NCI-H524 (cell line): Measurements from ENCODE around the gene COBLL1.

ENCODE experiments used
- DNase-seq, 2 experiments: peaks; one replicate each; lab custom pipeline; 2025; lab: John Stamatoyannopoulos, UW

The COBLL1 gene

GRCh38 chr2:164852086-164852485, 10.5 kb upstream of the COBLL1 start:
- no peak for DNase-seq

GRCh38 chr2:164850235-164850634, 8.6 kb upstream of the COBLL1 start:
- no peak for DNase-seq

DNA sequence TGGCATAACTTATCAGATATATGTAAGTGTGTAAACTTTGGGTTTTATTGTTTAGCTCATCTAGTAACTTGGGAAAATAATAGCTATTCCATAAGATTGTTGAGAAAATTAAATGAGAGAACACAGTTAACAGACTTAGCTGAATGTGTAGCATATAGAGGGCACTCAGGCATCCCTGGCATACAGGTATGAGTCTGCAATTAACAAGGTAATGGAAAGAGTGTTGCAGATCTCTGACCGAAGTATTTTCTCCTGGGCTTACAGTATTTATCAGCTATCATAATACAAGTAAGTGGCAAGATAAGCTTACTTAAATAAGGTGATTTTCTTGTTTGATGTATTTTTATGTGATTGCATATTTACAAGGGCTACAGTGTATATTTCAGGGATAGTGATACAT, 7.9 kb upstream of the COBLL1 start:
- no peak for DNase-seq

- peak; percentile 56 to 71 for DNase-seq
Observed at GRCh38 chr2:164847981-164848741, 6.5 kb upstream of the COBLL1 start.

DNA sequence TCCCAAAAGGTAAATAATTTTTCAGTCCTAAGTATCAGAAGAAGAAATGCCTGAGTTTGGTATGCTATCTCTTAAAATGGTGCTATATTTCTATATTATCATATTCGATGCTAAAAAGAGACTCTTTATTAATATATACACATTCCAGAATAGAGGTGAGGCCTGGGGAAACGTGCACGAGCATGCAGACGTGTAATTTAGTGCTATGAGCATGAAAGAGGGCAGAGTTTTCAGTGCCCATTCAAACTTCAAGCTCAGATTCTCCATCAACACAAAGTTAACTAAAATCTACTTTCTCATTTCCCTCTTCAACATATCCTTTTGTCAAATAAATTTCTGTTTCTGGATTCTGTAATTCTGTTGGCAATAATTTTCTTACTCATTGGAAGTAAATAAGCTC, 5.7 kb upstream of the COBLL1 start:
- no peak for DNase-seq

GRCh38 chr2:164846276-164846675, 4.7 kb upstream of the COBLL1 start:
- no peak for DNase-seq

DNA sequence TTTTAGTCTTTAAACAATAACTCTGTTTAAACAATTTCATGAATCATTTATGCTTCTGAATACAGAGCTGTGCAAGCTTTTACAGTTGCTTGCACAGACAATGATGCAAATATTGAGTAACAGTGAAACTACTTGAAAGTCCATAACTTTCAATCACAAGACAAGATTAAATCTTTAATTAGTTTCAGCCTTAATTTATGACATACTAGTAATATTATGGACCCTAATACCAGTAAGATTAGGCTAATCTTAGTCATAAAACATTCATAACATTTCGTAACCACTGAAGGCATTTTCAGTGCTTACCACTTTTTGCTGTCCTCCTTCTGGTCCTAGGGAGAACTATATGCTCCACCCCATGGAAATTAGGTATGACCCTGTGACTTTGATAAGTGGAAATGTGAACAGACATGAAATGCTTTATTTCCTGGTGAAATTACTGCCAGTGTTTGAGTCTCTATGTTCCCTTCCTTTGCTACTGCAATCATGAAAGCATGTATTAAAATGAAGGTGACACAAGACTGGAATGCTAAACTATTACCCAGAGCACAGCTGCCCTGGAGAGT, 1.8 kb upstream of the COBLL1 start:
- no peak for DNase-seq

- no peak for DNase-seq
Observed at GRCh38 chr2:164842624-164842966, 972 bp upstream of the COBLL1 start.

- peak; percentile 61 to 77 for DNase-seq
Observed at GRCh38 chr2:164840930-164841718, 499 bp downstream of the COBLL1 start.

DNA sequence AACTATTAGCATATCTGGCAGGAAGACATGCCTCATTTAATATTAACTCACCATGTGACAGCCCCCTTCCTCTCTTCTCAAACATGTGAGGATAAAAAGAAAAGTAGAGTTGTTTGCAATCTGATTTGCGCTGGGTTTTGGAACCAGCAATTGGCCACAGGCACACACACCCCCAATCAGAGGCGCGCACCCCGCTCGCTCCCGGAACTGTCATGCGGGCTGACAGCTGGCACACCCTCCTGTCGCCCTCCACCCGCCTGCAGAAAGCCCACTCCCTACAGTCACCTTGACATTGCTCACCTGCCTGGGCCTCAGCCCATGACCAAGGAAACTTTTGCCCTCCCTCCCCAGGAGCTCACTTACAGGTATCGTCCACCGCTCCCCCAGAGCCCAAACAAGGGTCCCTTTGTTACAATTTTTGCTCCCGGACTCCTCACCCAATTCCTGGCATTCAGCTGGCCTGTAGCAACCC, 1.1 kb downstream of the COBLL1 start:
- peak in 1 of 2 experiments; percentile 39 for DNase-seq

DNA sequence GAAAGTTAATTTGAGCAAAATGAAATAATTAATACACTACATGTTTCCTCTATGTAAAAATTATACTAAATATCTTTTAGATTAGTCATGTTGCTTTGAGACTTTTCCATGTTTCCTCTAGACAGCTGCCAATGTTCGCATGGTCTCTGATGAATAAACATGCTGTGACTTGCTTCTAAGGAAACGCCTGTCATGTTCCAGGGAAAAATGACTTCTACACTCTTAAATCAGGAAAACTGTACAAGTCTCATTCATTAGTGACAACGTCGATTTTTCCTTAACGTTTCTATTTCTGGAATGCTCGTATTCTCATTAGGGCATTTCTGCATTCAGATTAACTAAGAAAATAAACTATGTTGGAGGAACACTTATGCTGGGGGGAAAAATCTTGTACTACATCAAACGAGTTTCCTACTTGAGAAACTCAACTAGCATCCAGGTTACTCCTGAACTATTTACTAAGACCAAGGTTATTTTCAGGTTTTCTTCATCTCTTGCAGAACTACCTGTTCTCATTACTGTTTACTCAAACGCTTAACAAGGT, 1.6 kb downstream of the COBLL1 start:
- peak in 1 of 2 experiments; percentile 15 for DNase-seq

GRCh38 chr2:164837807-164838206, 3.8 kb downstream of the COBLL1 start:
- DNase-seq: no peak

GRCh38 chr2:164836907-164837306, 4.7 kb downstream of the COBLL1 start:
- peak in 1 of 2 experiments; percentile 22 for DNase-seq

GRCh38 chr2:164835302-164835701, 6.3 kb downstream of the COBLL1 start:
- DNase-seq: peak; percentile 27 to 50

GRCh38 chr2:164831887-164832286, 9.7 kb downstream of the COBLL1 start:
- DNase-seq: no peak

GRCh38 chr2:164831180-164831579, 10.4 kb downstream of the COBLL1 start:
- no peak for DNase-seq

DNA sequence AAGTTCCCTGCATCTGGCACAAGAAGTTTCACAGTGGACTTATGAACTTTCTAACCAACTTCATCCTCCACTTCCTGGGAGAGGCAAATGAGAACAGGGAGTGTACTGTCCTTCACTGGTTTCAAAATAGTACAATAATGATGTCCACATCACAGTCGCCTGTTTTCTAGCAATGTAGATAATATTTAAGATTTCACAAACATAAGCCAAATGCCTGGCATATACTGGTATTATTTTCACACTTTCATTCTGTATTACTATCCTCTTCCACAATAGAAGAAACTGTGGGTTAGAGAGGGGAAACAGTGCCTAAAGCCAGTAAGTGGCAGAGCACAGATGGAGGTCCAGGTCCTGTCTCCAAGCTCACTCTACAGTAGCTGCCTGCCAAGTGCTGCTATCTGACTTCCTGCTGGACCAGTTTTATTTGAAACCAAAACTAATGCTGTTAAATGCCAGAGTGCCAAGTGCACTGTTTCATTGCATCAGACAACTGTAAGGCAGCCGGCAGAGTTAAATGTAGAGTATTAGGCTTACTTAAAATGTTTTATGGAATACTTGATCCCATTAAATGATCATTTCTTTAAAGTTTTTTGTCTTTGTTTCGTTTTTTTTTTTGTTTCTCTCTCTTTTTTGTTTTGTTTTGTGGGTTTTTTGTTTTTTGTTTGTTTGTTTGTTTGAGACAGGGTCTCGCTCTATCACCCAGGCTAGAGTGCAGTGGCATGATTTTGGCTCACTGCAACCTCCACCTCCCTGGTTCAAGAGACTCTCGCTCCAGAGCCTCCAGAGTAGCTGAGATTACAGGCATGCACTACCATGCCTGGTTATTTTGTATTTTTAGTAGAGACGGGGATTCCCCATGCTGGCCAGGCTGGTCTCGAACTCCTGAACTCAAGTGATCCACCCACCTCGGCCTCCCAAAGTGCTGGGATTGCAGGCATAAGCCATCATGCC, 15.1 kb downstream of the COBLL1 start:
- DNase-seq: peak in 1 of 2 experiments; percentile 12

GRCh38 chr2:164824872-164825271, 16.8 kb downstream of the COBLL1 start:
- no peak for DNase-seq

DNA sequence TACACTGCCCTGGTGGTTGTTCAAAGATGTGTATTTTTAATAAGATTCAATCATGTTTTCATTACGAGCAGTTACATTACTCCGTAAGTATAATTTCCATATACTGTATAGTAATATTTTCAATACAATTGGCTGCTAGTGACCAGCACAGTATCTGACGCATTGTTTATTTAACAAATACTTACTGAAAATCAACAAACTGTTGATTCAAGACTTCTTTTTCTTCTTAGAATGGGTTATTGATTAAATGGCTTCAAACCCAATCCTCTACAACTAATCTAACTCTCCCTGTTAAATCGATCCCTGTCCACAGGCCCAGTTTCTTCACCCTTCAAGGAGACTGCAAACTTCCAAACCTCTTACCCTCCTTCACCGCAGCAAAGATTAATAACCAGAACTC, 18.5 kb downstream of the COBLL1 start:
- no peak for DNase-seq

DNA sequence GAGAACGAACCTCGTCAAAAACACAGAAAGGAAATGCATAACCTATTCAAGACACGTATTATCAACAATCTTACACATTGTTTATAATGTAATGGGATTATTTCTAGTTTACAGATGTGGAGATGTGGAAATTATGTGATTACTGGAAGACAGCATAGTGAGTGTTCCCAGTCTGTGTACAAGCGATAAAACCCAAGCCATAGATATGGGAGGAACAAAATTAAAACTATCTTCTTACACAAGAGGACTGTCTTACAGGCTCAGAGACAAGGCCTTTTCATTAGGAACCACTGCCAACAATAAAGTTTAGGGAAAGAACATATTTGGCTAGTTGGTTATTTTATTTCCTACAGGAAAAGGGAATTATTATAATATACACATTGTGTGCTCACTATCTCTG, 20.3 kb downstream of the COBLL1 start:
- DNase-seq: no peak
